ENCODE data around the gene GLYAT.

The GLYAT gene, protein sequence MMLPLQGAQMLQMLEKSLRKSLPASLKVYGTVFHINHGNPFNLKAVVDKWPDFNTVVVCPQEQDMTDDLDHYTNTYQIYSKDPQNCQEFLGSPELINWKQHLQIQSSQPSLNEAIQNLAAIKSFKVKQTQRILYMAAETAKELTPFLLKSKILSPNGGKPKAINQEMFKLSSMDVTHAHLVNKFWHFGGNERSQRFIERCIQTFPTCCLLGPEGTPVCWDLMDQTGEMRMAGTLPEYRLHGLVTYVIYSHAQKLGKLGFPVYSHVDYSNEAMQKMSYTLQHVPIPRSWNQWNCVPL

GRCh38 chr11:58731819-58732218 is at the start of gene GLYAT:
TSS of gene GLYAT (minus strand) at chr11:58731943. CDS start at chr11:58724496, 7,447 bp downstream.
- in situ Hi-C loops (cut with MboI; ENCODE audit: low sequenced_read_pairs) = no loop called here

- in situ Hi-C loops (cut with MboI; ENCODE audit: low sequenced_read_pairs) = no loop called here
These were observed 49.6 kb upstream of the GLYAT start for GRCh38 chr11:58781345-58781744.

DNA sequence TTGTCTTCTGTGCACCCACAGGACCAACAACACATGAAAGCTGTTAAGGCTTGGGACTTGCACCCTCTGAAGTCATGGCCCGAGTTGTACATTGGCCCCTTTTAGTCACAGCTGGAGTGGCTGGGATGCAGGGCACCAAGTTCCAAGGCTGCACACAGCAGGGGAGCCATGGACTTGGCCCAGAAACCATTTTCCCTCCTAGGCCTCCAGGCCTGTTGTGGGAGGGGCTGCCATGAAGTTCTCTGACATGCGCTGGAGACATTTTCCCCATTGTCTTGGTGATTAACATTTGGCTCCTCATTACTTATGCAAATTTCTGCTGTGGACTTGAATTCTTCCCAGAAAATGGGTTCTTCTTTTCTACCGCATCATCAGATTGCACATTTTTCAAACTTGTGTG is 48.8 kb upstream of the GLYAT start:
- in situ Hi-C loops (cut with MboI; ENCODE audit: low sequenced_read_pairs) = no loop called here

DNA sequence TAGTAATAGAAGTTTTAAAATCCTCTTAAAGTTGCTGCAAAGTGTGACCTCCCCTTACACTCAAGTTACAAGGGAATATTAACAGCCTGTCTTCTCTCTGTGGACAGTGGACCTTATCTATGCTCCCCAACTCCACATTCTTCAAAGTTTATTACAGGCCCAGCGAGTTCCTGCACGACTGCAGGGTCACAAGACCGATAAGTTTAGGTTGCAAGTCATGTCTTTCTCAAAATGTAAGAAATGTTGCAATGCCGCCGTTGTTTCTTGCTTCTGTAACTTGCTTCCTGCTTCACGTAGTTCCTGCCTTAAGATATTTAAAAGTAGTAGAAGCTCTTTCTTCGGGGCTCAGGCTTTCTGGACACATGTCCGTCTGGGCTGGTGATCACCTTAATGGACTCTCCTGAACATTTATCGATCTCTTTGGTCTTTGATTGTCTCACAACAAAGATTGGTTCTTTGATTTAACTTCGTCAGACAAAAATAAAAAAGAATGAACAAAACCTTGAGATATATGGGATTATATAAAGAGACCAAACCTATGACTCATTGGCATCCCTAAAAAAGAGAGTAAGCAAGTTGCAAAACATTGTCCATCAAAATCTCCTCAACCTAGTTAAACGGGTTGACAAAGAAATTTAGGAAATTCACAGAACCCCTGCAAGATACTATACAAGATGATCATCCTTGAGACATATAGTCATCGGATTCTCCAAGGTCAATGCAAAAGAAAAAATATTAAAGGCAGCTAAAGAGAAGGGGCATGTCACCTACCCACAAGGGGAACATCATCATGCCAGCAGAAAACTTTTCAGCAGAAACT is 45.4 kb upstream of the GLYAT start:
- in situ Hi-C loops (cut with MboI; ENCODE audit: low sequenced_read_pairs) = no loop called here

GRCh38 chr11:58775066-58775708 is 43.4 kb upstream of the GLYAT start:
- in situ Hi-C loops (cut with MboI; ENCODE audit: low sequenced_read_pairs) = no loop called here

DNA sequence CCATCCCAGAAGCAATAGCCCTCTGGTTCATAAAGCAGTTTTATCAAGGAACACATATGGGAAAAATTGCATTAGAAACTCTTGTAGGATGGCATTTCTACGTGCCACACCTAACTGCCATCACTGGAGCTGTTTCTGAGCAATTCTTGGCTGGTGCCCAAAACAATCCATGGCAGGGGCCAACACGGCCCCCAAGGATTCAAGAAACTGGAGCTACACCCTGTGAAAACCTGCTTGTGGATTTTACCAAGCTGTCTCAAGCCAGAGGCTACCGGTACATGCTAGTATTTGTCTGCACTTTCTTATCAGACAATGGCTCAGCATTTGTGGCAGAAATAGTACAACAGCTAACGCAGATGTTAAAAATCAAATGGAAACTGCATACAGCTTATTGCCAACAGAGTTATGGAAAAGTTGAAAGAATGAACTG is 42.4 kb upstream of the GLYAT start:
- in situ Hi-C loops (cut with MboI; ENCODE audit: low sequenced_read_pairs) = no loop called here

DNA sequence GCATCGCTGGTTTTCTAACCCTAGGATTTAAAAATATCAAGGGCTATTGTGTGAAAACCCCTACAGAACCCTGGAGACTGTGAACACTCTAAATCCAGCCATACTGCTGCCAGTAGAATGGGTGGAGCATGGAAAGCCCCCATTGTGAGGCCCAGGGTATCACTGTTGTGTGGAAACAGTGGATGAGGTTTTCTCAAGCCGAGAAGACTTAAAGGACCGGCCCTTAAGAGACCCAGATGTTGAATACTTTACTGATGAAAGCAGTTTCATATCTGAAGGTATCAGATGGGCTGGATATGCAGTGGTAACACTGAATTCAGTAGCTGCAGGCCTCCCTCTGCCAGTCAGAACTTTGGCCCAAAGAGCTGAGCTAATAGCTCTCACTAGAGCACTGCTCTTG is 41.6 kb upstream of the GLYAT start:
- in situ Hi-C loops (cut with MboI; ENCODE audit: low sequenced_read_pairs) = no loop called here

DNA sequence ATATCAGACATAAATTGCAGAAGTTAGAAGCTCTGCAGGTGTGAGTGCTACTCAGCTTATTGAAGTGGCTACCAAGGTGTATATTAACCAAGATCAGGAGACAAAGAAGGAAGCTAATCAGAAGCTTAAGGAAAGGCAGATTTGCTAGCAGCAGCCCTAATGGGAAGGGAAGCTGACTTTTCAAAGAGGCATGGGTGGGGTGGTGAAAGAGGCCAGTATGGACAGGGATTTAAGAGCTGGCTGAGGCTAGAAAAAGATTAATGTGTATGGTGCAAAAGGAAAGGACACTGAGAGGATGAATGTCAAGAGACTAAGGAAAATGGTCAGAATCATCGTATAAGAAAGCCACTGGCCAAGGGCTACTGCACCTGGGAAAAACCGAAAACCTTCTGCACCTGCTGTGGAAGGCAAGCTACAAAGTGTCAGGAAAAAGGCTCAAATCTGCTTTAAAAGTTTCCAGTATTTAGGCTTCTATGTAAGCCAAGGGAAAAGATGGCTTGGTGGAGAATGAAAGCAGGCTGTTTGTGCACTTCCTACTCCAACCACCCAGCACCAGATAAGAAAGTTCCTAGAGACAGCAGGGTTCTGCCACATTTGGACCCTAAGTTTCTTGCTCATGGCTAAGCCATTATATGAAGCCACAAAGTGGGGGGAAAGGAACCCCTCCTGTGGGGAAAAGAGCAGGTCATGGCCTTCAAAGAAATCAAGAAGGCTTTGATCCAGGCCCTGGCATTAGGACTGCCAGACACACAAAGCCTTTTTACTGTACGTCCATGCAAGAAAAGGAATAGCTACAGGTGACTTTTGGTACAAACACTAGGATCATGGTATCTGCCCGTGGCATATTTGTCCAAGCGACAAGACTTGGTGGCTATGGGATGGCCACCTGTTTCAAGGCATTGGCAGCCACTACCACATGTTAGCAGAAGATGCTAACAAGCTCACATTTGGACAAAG is 40.9 kb upstream of the GLYAT start:
- in situ Hi-C loops (cut with MboI; ENCODE audit: low sequenced_read_pairs) = no loop called here

DNA sequence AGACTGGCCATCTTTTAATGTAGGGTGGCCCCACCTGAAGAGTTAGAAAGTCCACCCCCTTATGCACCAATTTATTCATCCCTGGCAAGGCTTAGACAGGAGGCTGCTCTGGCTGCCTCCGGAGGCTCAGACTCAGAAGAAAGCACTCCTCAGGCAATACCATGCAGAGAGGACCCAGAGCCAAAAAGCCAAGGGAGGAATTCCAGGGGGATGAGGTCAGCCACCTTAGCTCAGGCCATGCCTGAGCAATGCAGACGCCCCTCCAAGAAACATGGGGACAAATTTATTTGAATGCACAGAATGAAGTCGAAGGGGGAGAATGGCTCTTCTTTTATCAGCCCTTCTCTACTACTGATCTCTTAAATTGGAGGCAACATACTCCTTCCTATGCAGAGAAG is 39.7 kb upstream of the GLYAT start:
- in situ Hi-C loops (cut with MboI; ENCODE audit: low sequenced_read_pairs) = no loop called here

DNA sequence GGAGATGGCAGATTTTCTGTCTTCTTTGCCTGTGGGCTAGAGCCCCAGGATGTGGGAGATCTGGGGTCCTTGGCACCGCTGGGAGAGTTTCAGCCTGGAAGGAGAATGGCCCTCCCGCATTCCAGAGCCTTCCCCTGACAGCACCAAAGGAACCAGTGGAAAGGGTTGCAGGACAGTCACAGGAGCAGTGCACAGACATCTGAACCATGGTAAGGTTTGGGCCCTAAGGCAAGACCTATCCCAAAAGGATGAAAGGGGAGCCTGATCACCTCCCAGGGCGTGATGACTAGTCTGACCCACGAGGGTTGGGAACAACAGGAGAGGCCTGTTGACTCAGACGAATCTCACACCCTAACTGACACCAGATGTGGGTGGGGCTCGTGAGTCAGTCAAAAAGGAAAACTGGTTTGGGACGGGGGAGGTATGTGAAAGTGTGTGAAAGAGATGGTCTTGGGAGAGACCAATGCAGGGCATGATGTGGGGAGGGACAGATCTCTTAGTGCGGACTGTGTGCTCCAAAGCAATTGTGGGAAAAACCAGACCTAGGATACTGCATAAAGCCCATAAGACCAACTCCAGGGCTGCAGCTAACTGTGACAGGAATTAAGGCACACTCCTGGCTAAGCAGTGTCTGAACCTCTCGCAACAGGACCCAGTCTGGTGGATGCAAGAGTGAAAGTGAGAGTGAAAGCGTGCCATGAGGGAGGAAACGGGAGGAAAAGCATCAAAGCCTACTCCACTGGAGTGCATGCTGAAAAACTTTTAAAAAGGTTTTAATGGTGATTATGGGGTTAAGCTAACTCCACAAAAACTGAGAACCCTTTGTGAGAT is 39.1 kb upstream of the GLYAT start:
- in situ Hi-C loops (cut with MboI; ENCODE audit: low sequenced_read_pairs) = no loop called here

DNA sequence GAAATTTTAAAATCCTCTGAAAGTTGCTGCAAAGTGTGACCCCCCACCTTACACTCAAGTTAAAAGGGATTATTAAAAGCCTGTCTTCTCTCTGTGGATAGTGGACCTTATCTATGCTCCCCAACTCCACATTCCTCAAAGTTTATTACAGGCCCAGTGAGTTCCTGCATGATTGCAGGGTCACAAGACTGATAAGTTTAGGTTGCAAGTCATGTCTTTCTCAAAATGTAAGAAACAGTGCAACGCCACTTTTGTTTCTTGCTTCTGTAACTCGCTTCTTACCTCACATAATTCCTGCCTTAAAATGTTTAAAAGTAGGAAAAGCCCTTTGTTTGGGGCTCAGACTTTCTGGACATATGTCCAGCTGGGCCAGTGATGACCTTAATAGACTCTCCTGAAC is 38.4 kb upstream of the GLYAT start:
- in situ Hi-C loops (cut with MboI; ENCODE audit: low sequenced_read_pairs) = no loop called here

GRCh38 chr11:58769308-58769707 is 37.6 kb upstream of the GLYAT start:
- in situ Hi-C loops (cut with MboI; ENCODE audit: low sequenced_read_pairs) = no loop called here

- in situ Hi-C loops (cut with MboI; ENCODE audit: low sequenced_read_pairs) = no loop called here
These were observed 36.4 kb upstream of the GLYAT start for GRCh38 chr11:58768137-58768536.

DNA sequence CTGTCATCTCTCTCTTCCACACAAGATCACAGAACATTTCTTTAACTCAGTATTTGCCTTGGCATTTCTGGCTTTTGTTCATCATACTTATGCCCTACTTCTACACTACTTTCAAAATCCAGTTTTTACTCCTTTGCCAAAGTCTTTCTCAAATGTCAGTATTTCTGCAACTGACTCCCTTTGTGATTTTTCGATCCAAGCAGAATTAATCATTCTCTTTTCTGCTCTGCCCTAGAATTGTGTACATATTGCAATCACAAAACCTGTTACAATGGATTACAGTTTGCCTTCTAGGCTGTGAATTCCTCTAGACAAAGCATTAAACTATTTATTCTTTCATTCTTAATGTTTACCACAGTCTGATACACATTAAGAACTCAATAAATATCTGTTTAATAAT is 33.3 kb upstream of the GLYAT start:
- in situ Hi-C loops (cut with MboI; ENCODE audit: low sequenced_read_pairs) = no loop called here

DNA sequence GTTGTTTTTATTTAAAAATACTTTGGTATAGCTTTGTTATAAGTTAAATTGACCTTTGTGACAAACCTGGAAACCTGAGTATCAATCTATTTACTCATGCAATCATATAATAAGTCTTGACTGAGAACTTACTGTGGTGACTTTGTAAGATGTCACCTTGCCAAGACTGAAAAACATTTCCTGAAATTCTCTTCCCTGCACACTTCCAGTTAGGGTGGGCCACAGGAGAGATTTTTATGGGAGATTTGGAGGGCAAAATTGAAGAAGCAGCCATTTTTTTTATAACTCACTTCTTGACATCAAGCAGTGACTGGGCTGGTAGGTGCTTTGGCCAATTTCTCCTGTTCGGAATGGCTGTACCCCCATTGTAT is 31.4 kb upstream of the GLYAT start:
- in situ Hi-C loops (cut with MboI; ENCODE audit: low sequenced_read_pairs) = no loop called here

GRCh38 chr11:58762284-58763119 is 30.8 kb upstream of the GLYAT start:
- in situ Hi-C loops (cut with MboI; ENCODE audit: low sequenced_read_pairs) = no loop called here

GRCh38 chr11:58757439-58757838 is 25.7 kb upstream of the GLYAT start:
- in situ Hi-C loops (cut with MboI; ENCODE audit: low sequenced_read_pairs) = no loop called here

- in situ Hi-C loops (cut with MboI; ENCODE audit: low sequenced_read_pairs) = no loop called here
These were observed 14.1 kb upstream of the GLYAT start for GRCh38 chr11:58745705-58746364.

Data from HL-60/S4 (cell line).